Fibroblast of upper back skin (primary cell): ENCODE measurements around the gene ACTL6B.
"Not testable (repeated sequence)": the region's sequence is repeated elsewhere in the genome, so short reads cannot be mapped to it uniquely, and the experiment has no call there.

Source experiments
- DNase-seq: peaks from one replicate; pipeline ENCODE4 v3.0.0-alpha.2; 2013

The ACTL6B gene

GRCh38 chr7:100655908-100656674, at the start of gene ACTL6B:
ACTL6B (minus strand) TSS chr7:100656448; CDS start chr7:100656354, 94 bp downstream.
- peak; percentile 45 for DNase-seq

DNA sequence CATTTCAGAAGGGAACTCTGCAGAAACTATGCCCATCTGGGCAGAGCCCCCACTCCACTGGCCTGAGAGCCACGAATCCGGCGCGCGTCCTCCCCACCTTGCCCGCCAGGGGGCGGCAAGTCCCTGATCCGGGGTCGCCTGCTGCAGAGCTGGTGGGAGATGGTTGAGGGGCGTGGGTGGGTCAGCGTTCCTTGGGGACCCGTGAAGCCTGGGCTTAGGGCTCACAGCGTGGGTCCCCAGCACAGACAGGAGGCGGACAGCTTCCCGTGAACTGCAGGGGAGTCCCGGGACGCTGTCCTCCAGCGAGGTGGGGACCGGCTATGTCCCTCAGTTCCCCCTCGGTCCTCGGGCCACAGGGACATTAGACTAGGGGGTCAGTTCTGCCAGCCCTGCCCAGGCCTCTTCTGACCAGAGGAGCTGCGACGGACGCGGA, 49.1 kb upstream of the ACTL6B start:
- DNase-seq, result peak; percentile 67

DNA sequence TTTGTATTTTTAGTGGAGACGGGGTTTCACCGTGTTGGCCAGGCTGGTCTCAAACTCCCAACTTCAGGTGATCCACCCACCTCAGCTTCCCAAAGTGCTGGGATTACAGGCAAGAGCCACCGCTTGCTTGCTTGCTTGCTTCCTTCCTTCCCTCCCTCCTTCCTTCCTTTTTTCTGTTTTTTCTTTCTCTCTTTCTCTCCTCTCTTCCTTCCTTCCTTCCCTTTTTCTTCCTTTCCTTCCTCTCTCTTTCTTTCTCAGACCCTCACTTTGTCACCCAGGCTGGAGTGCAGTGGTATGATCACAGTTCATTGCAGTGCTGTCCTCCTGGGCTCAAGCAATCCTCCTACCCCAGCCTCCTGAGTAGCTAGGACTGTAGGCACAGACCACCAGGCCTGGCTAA, 44.8 kb upstream of the ACTL6B start:
- not testable (repeated sequence) for DNase-seq

DNA sequence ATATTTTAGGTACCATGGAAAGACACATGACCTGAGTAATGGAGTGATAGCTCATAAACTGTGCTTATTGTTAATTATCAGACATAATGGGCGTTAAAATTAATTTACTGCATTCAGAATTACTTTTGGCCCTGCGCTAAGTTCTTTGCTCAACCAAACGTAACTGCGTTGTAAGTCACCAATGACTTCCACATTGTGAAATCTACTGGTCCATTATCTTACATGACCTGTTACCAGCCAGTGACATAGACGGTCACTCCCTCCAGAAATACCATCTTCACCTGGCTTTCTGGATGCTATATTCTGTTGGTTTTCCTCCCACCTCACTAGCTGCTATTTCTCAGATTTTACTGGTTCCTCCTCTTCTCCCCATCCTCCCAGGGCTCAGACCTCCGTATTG, 42.8 kb upstream of the ACTL6B start:
- no peak for DNase-seq

- no peak for DNase-seq
Measured at GRCh38 chr7:100696123-100696521, 39.9 kb upstream of the ACTL6B start.

- DNase-seq, result peak; percentile 58
Measured at GRCh38 chr7:100694098-100694745, 38.0 kb upstream of the ACTL6B start, which contains the start of gene GIGYF1. GIGYF1 (minus strand) TSS chr7:100694250; CDS start chr7:100688238, 6,012 bp downstream.

- DNase-seq, result no peak
Measured at GRCh38 chr7:100693312-100694097, 37.3 kb upstream of the ACTL6B start.

GRCh38 chr7:100692578-100692961, 36.3 kb upstream of the ACTL6B start:
- DNase-seq, result no peak

DNA sequence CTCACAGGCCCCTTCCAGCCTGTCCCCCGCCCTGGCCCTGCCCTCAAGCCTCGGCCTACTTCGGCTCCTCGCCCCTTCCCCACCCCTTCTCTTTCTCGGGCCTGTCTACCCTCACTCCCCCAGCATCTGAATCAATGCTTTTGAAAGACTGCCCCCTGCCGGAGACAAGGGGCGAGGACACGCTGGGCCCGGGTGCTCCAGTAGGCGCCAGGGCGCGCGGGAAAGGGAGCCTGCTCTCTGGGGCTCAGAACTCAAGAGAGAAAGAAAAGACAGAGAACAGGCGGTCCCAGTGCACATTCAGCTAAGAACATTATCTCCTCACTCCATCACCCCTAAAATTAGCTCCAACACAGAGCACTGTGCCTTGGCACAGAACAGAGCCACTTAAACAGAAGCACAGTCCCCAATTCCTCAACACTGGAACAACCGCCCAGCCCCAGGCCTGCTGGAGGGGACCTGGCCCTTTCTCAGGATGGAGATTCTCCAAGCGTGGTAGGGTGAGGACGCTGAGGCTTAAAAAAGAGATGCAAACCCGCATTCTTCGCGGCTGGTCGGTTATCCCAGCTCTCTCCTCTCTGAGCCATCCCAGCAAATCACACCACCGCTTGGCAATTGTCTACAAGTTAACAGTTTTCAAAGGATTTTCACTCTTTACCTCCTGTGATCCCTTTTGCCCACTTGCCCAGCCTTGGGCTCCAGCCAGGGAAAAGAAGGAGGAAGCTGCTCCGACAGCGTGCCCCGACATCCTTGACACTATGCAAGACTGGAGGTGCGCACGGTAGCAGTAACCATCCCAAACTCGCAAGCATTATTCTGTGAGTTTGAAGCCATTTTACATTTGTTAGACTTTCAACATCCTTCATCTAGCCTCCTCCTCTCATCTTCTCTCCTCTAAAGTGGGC, 35.7 kb upstream of the ACTL6B start:
- DNase-seq, result peak; percentile 64

DNA sequence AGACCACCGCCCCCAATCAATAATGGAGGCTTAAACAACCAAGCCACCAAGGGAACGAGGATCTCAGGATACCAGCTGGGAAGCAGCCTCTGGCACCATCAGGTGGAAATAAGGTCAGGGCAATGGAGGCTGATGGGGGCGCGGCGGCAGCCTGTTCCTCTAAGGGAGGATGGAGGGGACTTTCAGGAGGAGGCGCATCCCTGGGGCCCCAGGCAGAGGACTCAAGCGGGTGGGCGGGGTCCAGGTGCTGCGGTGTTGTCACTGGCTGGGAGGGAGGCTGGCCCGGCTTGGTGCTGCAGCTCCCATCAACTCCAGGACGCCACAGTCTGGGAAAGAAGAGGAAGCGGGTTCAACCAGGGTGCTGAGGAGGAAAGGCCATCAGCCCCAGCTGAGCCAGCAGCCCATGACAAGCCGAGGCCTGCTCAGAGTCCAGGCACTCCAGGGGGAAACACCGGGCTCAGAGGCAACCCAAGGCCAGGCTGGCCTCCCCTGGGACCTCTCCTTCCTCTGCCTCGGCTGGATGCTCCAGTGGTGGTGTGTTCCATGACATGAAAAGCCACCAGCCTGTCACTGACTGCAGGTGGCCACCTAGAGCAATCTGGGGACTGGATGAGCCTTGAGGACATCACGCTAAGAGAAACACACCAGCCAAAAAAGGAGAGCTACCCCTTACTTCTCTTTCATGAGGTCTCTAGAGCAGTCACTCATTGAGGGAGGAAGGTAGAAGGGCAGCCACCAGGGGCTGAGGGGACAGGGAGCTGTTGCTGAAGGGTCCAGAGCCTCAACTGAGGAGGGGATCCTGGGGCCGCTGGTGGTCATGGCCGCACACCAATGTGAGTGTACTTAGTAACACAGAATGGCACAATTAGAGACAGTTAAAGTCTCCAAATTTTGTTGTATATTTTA, 33.2 kb upstream of the ACTL6B start:
- DNase-seq, result no peak

- DNase-seq, result no peak
Measured at GRCh38 chr7:100688326-100688860, 32.1 kb upstream of the ACTL6B start.

DNA sequence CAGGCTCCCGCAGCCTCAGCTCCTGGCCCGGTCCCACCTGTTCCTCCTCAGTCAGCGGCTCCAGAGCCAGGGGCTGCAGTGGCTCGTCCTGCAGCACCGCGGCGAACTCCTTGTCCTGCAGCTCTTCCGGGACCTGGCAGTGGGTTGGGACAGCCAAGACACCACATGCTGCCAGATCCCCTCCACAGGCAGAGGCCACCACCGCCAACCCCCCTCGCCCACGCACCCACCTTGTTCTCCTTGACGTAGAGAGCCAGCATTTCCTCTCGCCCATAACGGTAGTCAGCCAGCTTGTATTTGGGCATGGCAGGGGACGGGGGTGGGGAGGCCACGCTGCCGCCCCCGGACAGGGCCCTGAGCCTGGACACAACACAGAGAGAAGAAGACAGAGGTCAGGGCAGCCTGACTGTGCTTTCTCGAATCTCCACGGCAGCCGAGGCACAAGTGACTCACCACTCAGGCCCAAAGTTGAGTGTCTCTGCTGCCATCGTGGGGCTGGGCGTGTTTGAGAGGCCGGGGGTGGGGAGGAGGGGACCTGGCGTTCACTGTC, 31.6 kb upstream of the ACTL6B start:
- no peak for DNase-seq

DNA sequence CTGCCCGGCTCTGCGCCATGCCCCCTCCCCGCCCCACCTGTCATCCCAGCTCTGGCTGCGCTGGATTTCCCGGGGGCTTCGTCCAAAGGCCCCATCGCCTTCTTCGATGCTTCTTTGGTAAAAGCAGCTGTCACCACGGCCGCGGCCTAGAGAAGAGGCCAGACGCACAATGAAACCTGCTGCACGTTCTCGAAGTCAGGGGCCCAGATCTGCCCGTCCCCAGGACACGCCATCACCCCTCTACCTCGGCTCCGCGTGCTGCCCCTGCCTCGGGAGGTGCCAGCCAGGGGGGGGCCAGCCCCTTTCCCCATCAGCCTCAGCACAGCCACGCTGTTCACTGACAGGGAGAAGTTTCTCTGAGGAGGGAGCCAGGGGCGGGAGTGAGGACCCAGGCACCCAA, 31.0 kb upstream of the ACTL6B start:
- DNase-seq, result no peak

- no peak for DNase-seq
Measured at GRCh38 chr7:100686822-100687211, 30.6 kb upstream of the ACTL6B start.

DNA sequence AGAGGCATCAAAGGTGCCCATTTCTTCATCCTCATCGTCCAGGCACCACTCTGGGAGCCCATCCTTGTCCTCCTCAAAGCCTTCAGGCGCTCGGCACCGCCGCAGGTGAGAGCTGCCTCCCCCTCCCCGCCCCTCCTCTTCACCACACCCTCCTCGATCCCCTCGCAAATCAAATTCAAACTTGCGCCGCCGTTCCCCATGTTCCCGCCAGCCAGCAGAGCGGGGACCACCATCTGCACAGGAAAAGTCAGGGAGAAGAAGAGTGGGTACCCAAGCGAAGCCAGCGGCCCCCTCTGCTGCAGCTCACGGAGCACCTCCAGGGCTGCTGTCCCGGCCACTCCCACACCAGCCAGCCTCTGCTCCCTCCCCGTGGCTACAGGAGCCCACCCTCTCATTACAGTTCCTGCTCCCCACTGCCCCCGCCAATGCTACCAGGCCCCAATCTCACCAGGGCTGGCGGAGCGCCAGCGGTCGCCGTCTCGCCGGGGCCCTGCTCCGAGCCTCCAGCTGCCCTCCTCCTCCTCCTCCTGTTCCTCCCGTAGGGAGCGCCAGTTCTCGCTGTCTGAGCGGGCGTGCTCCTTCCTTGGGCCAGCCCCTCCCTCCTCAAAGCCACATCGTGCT, 30.1 kb upstream of the ACTL6B start:
- no peak for DNase-seq

DNA sequence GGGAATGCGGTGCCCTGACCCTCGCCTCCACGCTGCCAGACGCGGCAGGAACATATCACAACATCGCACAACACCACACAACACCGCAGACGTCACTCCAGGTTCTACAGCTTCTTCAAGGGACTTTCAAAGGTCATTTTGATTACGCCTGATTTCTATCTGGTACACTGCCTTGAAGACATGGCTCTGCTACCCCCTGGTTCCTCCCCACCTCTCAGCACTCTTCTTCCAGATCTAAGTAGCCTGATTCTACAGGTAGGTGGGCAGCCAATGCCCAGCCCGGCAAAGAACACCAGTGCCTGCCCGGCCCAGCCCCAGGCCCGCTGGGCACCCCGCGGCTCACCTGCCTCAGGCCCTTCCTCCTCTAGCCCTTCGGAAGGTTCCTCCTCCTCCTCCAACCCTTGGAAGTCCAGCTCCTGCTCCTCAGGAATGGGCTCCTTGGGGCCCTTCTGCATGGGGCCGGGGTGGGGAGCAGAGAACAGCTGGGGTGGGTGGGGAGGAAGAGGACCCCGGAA, 29.4 kb upstream of the ACTL6B start:
- no peak for DNase-seq

- no peak for DNase-seq
Measured at GRCh38 chr7:100685049-100685605, 28.9 kb upstream of the ACTL6B start.

GRCh38 chr7:100684534-100685042, 28.3 kb upstream of the ACTL6B start:
- DNase-seq, result no peak
